NT2/D1 (cell line): ENCODE data around the gene TCF25.

Experiments used
- DNase-seq: peaks from one replicate; pipeline ENCODE4 v3.0.0-alpha.2; 2011; ENCODE audit warnings: low read depth, low spot score
- H3K27me3 ChIP-seq: 2 replicates; pipeline ENCODE4 v1.6.0; 2011; ENCODE audit warnings: mild to moderate bottlenecking; ENCODE audit not compliant: insufficient read length, insufficient read depth
- H3K36me3 ChIP-seq: 2 replicates; pipeline ENCODE4 v1.6.1; 2011; ENCODE audit warnings: mild to moderate bottlenecking, low read length, mixed read lengths; ENCODE audit not compliant: insufficient read depth, insufficient read length
- H3K4me1 ChIP-seq: 2 replicates; pipeline ENCODE4 v1.5.1; 2011; ENCODE audit not compliant: insufficient read depth, insufficient read length
- H3K4me3 ChIP-seq: 2 replicates; pipeline ENCODE4 v1.5.1; 2011; ENCODE audit warnings: low read depth; ENCODE audit not compliant: insufficient read length
- H3K9ac ChIP-seq: 2 replicates; pipeline ENCODE4 v1.6.0; 2011; ENCODE audit warnings: low read depth; ENCODE audit not compliant: insufficient read length
- H3K9me3 ChIP-seq: 2 replicates; pipeline ENCODE4 v1.5.1; 2011; ENCODE audit warnings: mild to moderate bottlenecking, low read length; ENCODE audit not compliant: insufficient read depth
- SUZ12 ChIP-seq: IDR thresholded peaks from 2 replicates; pipeline ENCODE4 v1.6.1; 2011; ENCODE audit not compliant: insufficient read length, insufficient read depth; ENCODE audit errors: extremely low read depth
- YY1 ChIP-seq: IDR thresholded peaks from 2 replicates; pipeline ENCODE4 v1.6.1; 2011; ENCODE audit not compliant: insufficient read length, insufficient read depth
- ZNF274 ChIP-seq: IDR thresholded peaks from 2 replicates; pipeline ENCODE4 v1.6.1; 2011; ENCODE audit warnings: mild to moderate bottlenecking, low read depth, low read length

TCF25 gene

GRCh38 chr16:89921702-89922476 is 48.5 kb downstream of the TCF25 start:
- no peaks in the 10 kb centered on the region for H3K36me3 ChIP-seq
- peak; percentile 72 for DNase-seq
- TF ChIP-seq ZNF274, result no peak
- TF ChIP-seq YY1, result no peak
- TF ChIP-seq SUZ12, result no peak
- peaks cover 7% of the 10 kb centered on the region for H3K27me3 ChIP-seq
- peak overlapping the region; percentile 80 for H3K4me3 ChIP-seq
- no peaks in the 10 kb centered on the region for H3K9me3 ChIP-seq
- H3K4me1 ChIP-seq, result peaks cover 35% of the 10 kb centered on the region
- peak overlapping the region; percentile 98 for H3K9ac ChIP-seq

GRCh38 chr16:89922477-89922883 is 49.1 kb downstream of the TCF25 start:
- Histone ChIP-seq H3K4me1 (peaks cover 35% of the 10 kb centered on the region), H3K36me3 (peaks cover 5% of the 10 kb centered on the region), H3K4me3 (peak overlapping the region; percentile 80), H3K9me3 (no peaks in the 10 kb centered on the region), H3K27me3 (peaks cover 7% of the 10 kb centered on the region), H3K9ac (peak overlapping the region; percentile 98)
- TF ChIP-seq YY1, result no peak
- no peak for TF ChIP-seq ZNF274
- no peak for TF ChIP-seq SUZ12
- DNase-seq, result no peak

GRCh38 chr16:89922884-89923639 is 49.7 kb downstream of the TCF25 start, which contains the start of gene TUBB3:
Gene TUBB3 (plus strand): TSS chr16:89923342. CDS start chr16:89923402, 60 bp downstream.
- H3K9me3 ChIP-seq, result no peaks in the 10 kb centered on the region
- peaks cover 11% of the 10 kb centered on the region for H3K36me3 ChIP-seq
- no peak for DNase-seq
- TF ChIP-seq YY1 (no peak), ZNF274 (no peak), SUZ12 (no peak)
- H3K9ac ChIP-seq, result peak within 1 kb of the TSS; percentile 98
- H3K4me3 ChIP-seq, result peak within 1 kb of the TSS; percentile 80
- peaks cover 7% of the 10 kb centered on the region for H3K27me3 ChIP-seq
- peaks cover 35% of the 10 kb centered on the region for H3K4me1 ChIP-seq

- Histone ChIP-seq H3K9ac (peak overlapping the region; percentile 83), H3K4me3 (peak overlapping the region; percentile 80), H3K9me3 (no peaks in the 10 kb centered on the region), H3K36me3 (peaks cover 12% of the 10 kb centered on the region), H3K27me3 (peaks cover 7% of the 10 kb centered on the region), H3K4me1 (peaks cover 34% of the 10 kb centered on the region)
- TF ChIP-seq ZNF274 (no peak), YY1 (no peak), SUZ12 (no peak)
- no peak for DNase-seq
Observed at GRCh38 chr16:89923640-89924296, 50.4 kb downstream of the TCF25 start.

- TF ChIP-seq YY1 (no peak), ZNF274 (no peak), SUZ12 (no peak)
- peaks cover 27% of the 10 kb centered on the region for H3K4me1 ChIP-seq
- H3K36me3 ChIP-seq, result peaks cover 17% of the 10 kb centered on the region
- H3K9me3 ChIP-seq, result no peaks in the 10 kb centered on the region
- peak overlapping the region; percentile 80 for H3K4me3 ChIP-seq
- peak overlapping the region; percentile 83 for H3K9ac ChIP-seq
- DNase-seq, result peak; percentile 82
- H3K27me3 ChIP-seq, result peaks cover 7% of the 10 kb centered on the region
Observed at GRCh38 chr16:89924297-89924924, 51.0 kb downstream of the TCF25 start.

GRCh38 chr16:89924925-89925307 is 51.5 kb downstream of the TCF25 start:
- DNase-seq, result no peak
- H3K36me3 ChIP-seq, result peaks cover 22% of the 10 kb centered on the region
- H3K4me3 ChIP-seq, result no peak overlapping the region
- no peaks in the 10 kb centered on the region for H3K9me3 ChIP-seq
- H3K9ac ChIP-seq, result no peak overlapping the region
- H3K27me3 ChIP-seq, result peaks cover 7% of the 10 kb centered on the region
- H3K4me1 ChIP-seq, result peaks cover 22% of the 10 kb centered on the region
- TF ChIP-seq YY1 (no peak), ZNF274 (no peak), SUZ12 (no peak)
